CD14-positive monocyte (primary cell): ENCODE data around the gene DDX10. TPM values are rescaled to one million over a fixed set of nuclear protein-coding genes. Genes with fewer than 3 reads are reported as not detected.
"Not testable (repeated sequence)": the region's sequence is repeated elsewhere in the genome, so short reads cannot be mapped to it uniquely, and the experiment has no call there.

Experiments used
- DNase-seq, 3 donors: peaks; one replicate each; pipeline ENCODE4 v3.0.0-alpha.2; 2011 to 2022
- H2AFZ ChIP-seq: 2 replicates; pipeline ENCODE4 v1.6.0; 2012; ENCODE audit warnings: mild to moderate bottlenecking, low read depth, low read length, inconsistent platforms; ENCODE audit not compliant: insufficient read depth, poor library complexity, severe bottlenecking
- H3K27ac ChIP-seq, 2 donors: 1 replicate in 1 of 2; 2 replicates in 1 of 2; pipeline ENCODE4 v1.5.1; 2012 to 2013; ENCODE audit warnings: low read length in 2 of 2, control low read depth in 1 of 2, inconsistent platforms in 1 of 2, low read depth in 1 of 2, mild to moderate bottlenecking in 1 of 2
- H3K27me3 ChIP-seq, 2 donors: one replicate each; pipeline versions ENCODE4 v1.6.0 to v1.6.1; 2011 to 2013; ENCODE audit warnings: low read length in 2 of 2; ENCODE audit not compliant: control insufficient read depth in 2 of 2, insufficient read depth in 2 of 2
- H3K36me3 ChIP-seq, 2 donors: replicated peaks in 1 of 2; 1 replicate in 1 of 2; 2 replicates in 1 of 2; pipeline versions ENCODE4 v1.5.1 to v1.6.1; 2012 to 2013; ENCODE audit warnings: low read length in 2 of 2, control low read depth in 1 of 2, inconsistent platforms in 1 of 2, mild to moderate bottlenecking in 1 of 2; ENCODE audit not compliant: insufficient read depth in 2 of 2, control insufficient read depth in 1 of 2
- H3K4me1 ChIP-seq, 2 donors: 1 replicate in 1 of 2; 2 replicates in 1 of 2; pipeline versions ENCODE4 v1.5.1 to v1.6.1; 2012 to 2013; ENCODE audit warnings: low read length in 2 of 2, control low read depth in 1 of 2, inconsistent platforms in 1 of 2, mild to moderate bottlenecking in 1 of 2, moderate library complexity in 1 of 2; ENCODE audit not compliant: insufficient read depth in 2 of 2, control insufficient read depth in 1 of 2
- H3K4me2 ChIP-seq: replicated peaks from 2 replicates; pipeline ENCODE3; 2012; ENCODE audit warnings: low read length, moderate library complexity, mild to moderate bottlenecking; ENCODE audit not compliant: poor library complexity, severe bottlenecking; ENCODE audit errors: extremely low read depth
- H3K4me3 ChIP-seq, 3 experiments: fragments of 200-600 bp in 1 of 3; sonication (generic) in 1 of 3; replicated peaks in 1 of 3; 1 replicate in 2 of 3; 2 replicates in 1 of 3; pipeline ENCODE4 v1.5.1; 2011 to 2013; ENCODE audit warnings: low read length in 3 of 3, mild to moderate bottlenecking in 3 of 3, control low read depth in 2 of 3, low read depth in 2 of 3, inconsistent platforms in 1 of 3, moderate library complexity in 1 of 3
- H3K79me2 ChIP-seq: 2 replicates; pipeline ENCODE4 v1.6.0; 2012; ENCODE audit warnings: mild to moderate bottlenecking, control low read depth, inconsistent platforms, low read length, moderate library complexity; ENCODE audit not compliant: insufficient read depth
- H3K9ac ChIP-seq: 2 replicates; pipeline ENCODE4 v1.6.0; 2017; ENCODE audit warnings: low read length, mild to moderate bottlenecking; ENCODE audit not compliant: insufficient read depth, poor library complexity, severe bottlenecking
- H3K9me3 ChIP-seq, 2 donors: replicated peaks in 1 of 2; 1 replicate in 1 of 2; 2 replicates in 1 of 2; pipeline versions ENCODE4 v1.5.1 to v1.6.1; 2012 to 2013; ENCODE audit warnings: low read length in 2 of 2, control low read depth in 1 of 2; ENCODE audit not compliant: control insufficient read depth in 1 of 2, insufficient read depth in 1 of 2
- H4K20me1 ChIP-seq: 2 replicates; pipeline ENCODE4 v1.6.0; 2012; ENCODE audit warnings: mild to moderate bottlenecking, low read length, control low read depth, moderate library complexity; ENCODE audit not compliant: insufficient read depth
- H3K27ac Mint-ChIP-seq, 7 donors: one replicate each; pipeline ENCODE4 v1.8.0; 2020; ENCODE audit warnings: mild to moderate bottlenecking in 7 of 7, mixed read lengths in 7 of 7, moderate library complexity in 6 of 7, inconsistent platforms in 2 of 7
- H3K27me3 Mint-ChIP-seq, 3 donors: one replicate each; pipeline ENCODE4 v1.8.0; 2021 to 2022; ENCODE audit warnings: low read depth in 3 of 3, mild to moderate bottlenecking in 3 of 3, mixed read lengths in 3 of 3, moderate library complexity in 3 of 3, inconsistent platforms in 1 of 3
- H3K36me3 Mint-ChIP-seq, 2 donors: one replicate each; pipeline ENCODE4 v1.8.0; 2020; ENCODE audit warnings: mixed read lengths in 2 of 2, inconsistent platforms in 1 of 2, mild to moderate bottlenecking in 1 of 2
- H3K4me1 Mint-ChIP-seq: one replicate; pipeline ENCODE4 v1.8.0; 2020; ENCODE audit warnings: mild to moderate bottlenecking, mixed read lengths
- H3K4me3 Mint-ChIP-seq, 2 donors: one replicate each; pipeline ENCODE4 v1.8.0; 2020; ENCODE audit warnings: mild to moderate bottlenecking in 2 of 2, mixed read lengths in 2 of 2, moderate library complexity in 1 of 2
- H3K9me3 Mint-ChIP-seq, 7 donors: one replicate each; pipeline ENCODE4 v1.8.0; 2020 to 2022; ENCODE audit warnings: mixed read lengths in 7 of 7, mild to moderate bottlenecking in 6 of 7, moderate library complexity in 6 of 7, inconsistent platforms in 2 of 7
- CTCF ChIP-seq: fragments of 200-600 bp; IDR thresholded peaks from one replicate; pipeline ENCODE4 v1.8.0; 2022; ENCODE audit warnings: antibody characterized with exemption, mild to moderate bottlenecking
- WGBS: methylation state at CpG from one replicate; pipeline ENCODE4 v1.1.5; 2013; ENCODE audit warnings: missing lambda C conversion rate; ENCODE audit not compliant: insufficient coverage; 5-methylcytosine and 5-hydroxymethylcytosine counted together
- intact Hi-C, 2 donors: fragments of 100-400 bp; cut with micrococcal nuclease; formaldehyde crosslinking; loops; one replicate each; pipeline versions ENCODE4 v1.15.0 to v1.15.1; 2023
- polyA plus RNA-seq, 3 donors: library from polyadenylated mRNA; depleted of rRNA in 1 of 3; unstranded in 2 of 3; stranded (reverse) in 1 of 3; fragments of 300-500 nt in 2 of 3; fragments of >200 nt in 1 of 3; fragmentation: Illumina TruSeq in 2 of 3; gene quantifications; 1 replicate in 2 of 3; 2 replicates in 1 of 3; pipeline ENCODE4 v1.2.3, GENCODE V29; 2012 to 2021

DDX10 gene
- polyA plus RNA-seq, 3 donors = 5.0 to 6.3 (median 5.3) TPM

DNA sequence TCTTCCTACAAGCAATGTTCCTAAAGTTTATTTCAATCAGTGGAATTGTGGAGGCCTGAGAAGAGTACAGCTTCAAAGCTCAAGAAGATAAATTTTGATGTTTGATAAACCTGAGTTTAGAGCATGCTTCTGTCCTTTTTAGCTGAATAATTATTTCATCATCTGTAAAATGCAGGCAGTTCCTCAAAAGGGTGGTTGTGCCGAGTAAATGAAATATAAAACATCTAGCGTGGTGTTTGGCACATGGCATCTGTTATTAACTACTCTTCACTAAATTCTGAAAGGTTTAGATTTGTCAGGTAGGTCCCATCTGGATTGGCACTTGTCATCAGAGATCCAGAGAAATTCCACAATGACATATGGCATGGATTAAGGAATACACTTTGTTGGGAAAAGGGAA, 155.1 kb downstream of the DDX10 start:
- Histone ChIP-seq H3K36me3 (no peaks in the 10 kb centered on the region), H4K20me1 (no peaks in the 10 kb centered on the region), H3K79me2 (no peaks in the 10 kb centered on the region), H3K4me3 (no peak overlapping the region), H3K9ac (no peak overlapping the region), H3K27me3 (no peaks in the 10 kb centered on the region), H3K4me1 (peaks cover 11 to 16% of the 10 kb centered on the region in 2 donors), H3K27ac (no peak overlapping the region), H2AFZ (no peak overlapping the region), H3K9me3 (no peaks in the 10 kb centered on the region), H3K4me2 (peak overlapping the region; percentile 5)
- peaks cover 20% of the 10 kb centered on the region for H3K4me1 Mint-ChIP-seq
- H3K27me3 Mint-ChIP-seq = peaks cover 0 to 1% (median 0%) of the 10 kb centered on the region in 3 donors
- DNase-seq = no peak
- H3K9me3 Mint-ChIP-seq = peaks cover 0 to 2% (median 0%) of the 10 kb centered on the region in 7 donors
- no peak overlapping the region for H3K4me3 Mint-ChIP-seq
- peaks cover 0 to 9% of the 10 kb centered on the region in 2 donors for H3K36me3 Mint-ChIP-seq
- peak overlapping the region in 1 of 7 donors; percentile 16 for H3K27ac Mint-ChIP-seq
- TF ChIP-seq CTCF = no peak
- intact Hi-C loops = no loop called here
- WGBS = no CpG with 5 or more reads among the region's 2 CpGs

- intact Hi-C loops, H3K27ac ChIP-seq, H3K27me3 Mint-ChIP-seq, H3K9me3 ChIP-seq, H3K9me3 Mint-ChIP-seq, H3K27me3 ChIP-seq, H3K36me3 ChIP-seq, H3K36me3 Mint-ChIP-seq, H2AFZ ChIP-seq, DNase-seq, H3K4me3 ChIP-seq, H3K4me3 Mint-ChIP-seq, H3K4me2 ChIP-seq, H3K9ac ChIP-seq, H4K20me1 ChIP-seq, H3K79me2 ChIP-seq, H3K27ac Mint-ChIP-seq: not testable (repeated sequence)
- peaks cover 9 to 12% of the 10 kb centered on the region in 2 donors for H3K4me1 ChIP-seq
- peaks cover 13% of the 10 kb centered on the region for H3K4me1 Mint-ChIP-seq
- WGBS = 97% methylated on average over 7 of the region's 11 CpGs
Measured at GRCh38 chr11:108823960-108824359, 159.1 kb downstream of the DDX10 start.
